Liver (tissue), 3 donors: ENCODE data around the gene TBCB.
"Not testable (repeated sequence)": the region's sequence is repeated elsewhere in the genome, so short reads cannot be mapped to it uniquely, and the experiment has no call there.

Experiments
- CTCF ChIP-seq: fragments of 150-350 bp; IDR thresholded peaks from 2 replicates; pipeline ENCODE4 v1.5.1; 2017; ENCODE audit warnings: improper control_type of control experiment, low read depth, low read length; ENCODE audit not compliant: missing input control
- EGR1 ChIP-seq, 2 donors: IDR thresholded peaks; 2 replicates each; pipeline ENCODE4 v1.6.1; 2016 to 2018; ENCODE audit warnings: antibody characterized with exemption in 2 of 2, low read depth in 2 of 2
- HNF4G ChIP-seq: IDR thresholded peaks from 2 replicates; pipeline ENCODE4 v1.6.1; 2016; ENCODE audit warnings: antibody characterized with exemption
- JUND ChIP-seq, 2 donors: IDR thresholded peaks; 2 replicates each; pipeline ENCODE4 v1.6.1; 2016; ENCODE audit warnings: antibody characterized with exemption in 2 of 2
- RAD21 ChIP-seq, 2 donors: IDR thresholded peaks; 2 replicates each; pipeline ENCODE4 v1.6.1; 2016; ENCODE audit warnings: antibody characterized with exemption in 2 of 2, mild to moderate bottlenecking in 2 of 2
- TAF1 ChIP-seq: conservative IDR thresholded peaks from 2 replicates; pipeline ENCODE4 v1.6.1; 2016; ENCODE audit warnings: antibody characterized with exemption, mild to moderate bottlenecking
- YY1 ChIP-seq: IDR thresholded peaks from 2 replicates; pipeline ENCODE4 v1.6.1; 2016; ENCODE audit warnings: antibody characterized with exemption, mild to moderate bottlenecking
- TF ChIP-seq, protein P1 (sequence below): IDR thresholded peaks from 2 replicates; pipeline ENCODE4 v1.6.1; 2016; ENCODE audit warnings: antibody characterized with exemption
- TF ChIP-seq, protein P2 (sequence below): IDR thresholded peaks from 2 replicates; pipeline ENCODE4 v1.6.1; 2016; ENCODE audit warnings: antibody characterized with exemption, mild to moderate bottlenecking
- donor health status: healthy.
- donor health status: healthy.

DNA sequence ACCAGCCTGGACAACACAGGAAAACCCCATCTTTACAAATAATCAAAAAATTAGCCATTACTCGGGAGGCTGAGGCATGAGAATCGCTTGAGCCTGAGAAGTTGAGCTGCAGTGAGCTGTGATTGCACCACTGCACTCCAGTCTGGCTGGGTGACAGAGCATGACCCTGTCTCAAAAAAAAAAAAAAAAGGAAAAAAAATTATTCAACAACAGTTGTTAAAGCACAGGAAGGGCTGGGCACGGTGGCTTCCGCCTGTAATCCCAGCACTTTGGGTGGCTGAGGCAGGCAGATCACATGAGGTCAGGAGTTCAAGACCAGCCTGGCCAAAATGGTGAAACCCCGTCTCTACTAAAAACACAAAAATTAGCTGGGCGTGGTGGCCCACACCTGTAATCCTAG is 16.0 kb downstream of the TBCB start:
- not testable (repeated sequence) for TF ChIP-seq CTCF; RAD21 (IDR thresholded peaks at IDR 0.05); YY1; HNF4G; JUND (IDR thresholded peaks at IDR 0.05); EGR1 (IDR thresholded peaks at IDR 0.05; ENCODE audit: low read depth in 2 of 2); TAF1
- TF ChIP-seq, protein P1, sequence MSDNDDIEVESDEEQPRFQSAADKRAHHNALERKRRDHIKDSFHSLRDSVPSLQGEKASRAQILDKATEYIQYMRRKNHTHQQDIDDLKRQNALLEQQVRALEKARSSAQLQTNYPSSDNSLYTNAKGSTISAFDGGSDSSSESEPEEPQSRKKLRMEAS, result not testable (repeated sequence)
- TF ChIP-seq, protein P2, sequence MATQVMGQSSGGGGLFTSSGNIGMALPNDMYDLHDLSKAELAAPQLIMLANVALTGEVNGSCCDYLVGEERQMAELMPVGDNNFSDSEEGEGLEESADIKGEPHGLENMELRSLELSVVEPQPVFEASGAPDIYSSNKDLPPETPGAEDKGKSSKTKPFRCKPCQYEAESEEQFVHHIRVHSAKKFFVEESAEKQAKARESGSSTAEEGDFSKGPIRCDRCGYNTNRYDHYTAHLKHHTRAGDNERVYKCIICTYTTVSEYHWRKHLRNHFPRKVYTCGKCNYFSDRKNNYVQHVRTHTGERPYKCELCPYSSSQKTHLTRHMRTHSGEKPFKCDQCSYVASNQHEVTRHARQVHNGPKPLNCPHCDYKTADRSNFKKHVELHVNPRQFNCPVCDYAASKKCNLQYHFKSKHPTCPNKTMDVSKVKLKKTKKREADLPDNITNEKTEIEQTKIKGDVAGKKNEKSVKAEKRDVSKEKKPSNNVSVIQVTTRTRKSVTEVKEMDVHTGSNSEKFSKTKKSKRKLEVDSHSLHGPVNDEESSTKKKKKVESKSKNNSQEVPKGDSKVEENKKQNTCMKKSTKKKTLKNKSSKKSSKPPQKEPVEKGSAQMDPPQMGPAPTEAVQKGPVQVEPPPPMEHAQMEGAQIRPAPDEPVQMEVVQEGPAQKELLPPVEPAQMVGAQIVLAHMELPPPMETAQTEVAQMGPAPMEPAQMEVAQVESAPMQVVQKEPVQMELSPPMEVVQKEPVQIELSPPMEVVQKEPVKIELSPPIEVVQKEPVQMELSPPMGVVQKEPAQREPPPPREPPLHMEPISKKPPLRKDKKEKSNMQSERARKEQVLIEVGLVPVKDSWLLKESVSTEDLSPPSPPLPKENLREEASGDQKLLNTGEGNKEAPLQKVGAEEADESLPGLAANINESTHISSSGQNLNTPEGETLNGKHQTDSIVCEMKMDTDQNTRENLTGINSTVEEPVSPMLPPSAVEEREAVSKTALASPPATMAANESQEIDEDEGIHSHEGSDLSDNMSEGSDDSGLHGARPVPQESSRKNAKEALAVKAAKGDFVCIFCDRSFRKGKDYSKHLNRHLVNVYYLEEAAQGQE, result not testable (repeated sequence)
